GM10266 (cell line): ENCODE results near the gene PITPNM1.
A peak's percentile ranks its signal among the peaks of the same experiment; 100 is the strongest.

Experiments
- DNase-seq: peaks from one replicate; pipeline ENCODE4 v3.0.0; 2012; ENCODE audit errors: extremely low spot score
- TF ChIP-seq, protein P1 (sequence below): IDR thresholded peaks from 2 replicates; pipeline ENCODE4 v1.5.1; 2012; ENCODE audit warnings: mild to moderate bottlenecking, low read depth; ENCODE audit not compliant: control insufficient read depth, insufficient read depth; ENCODE audit errors: missing control alignments

PITPNM1 gene

GRCh38 chr11:67507242-67507863, 2.2 kb upstream of the PITPNM1 start:
- no peak for DNase-seq
- TF ChIP-seq, protein P1, sequence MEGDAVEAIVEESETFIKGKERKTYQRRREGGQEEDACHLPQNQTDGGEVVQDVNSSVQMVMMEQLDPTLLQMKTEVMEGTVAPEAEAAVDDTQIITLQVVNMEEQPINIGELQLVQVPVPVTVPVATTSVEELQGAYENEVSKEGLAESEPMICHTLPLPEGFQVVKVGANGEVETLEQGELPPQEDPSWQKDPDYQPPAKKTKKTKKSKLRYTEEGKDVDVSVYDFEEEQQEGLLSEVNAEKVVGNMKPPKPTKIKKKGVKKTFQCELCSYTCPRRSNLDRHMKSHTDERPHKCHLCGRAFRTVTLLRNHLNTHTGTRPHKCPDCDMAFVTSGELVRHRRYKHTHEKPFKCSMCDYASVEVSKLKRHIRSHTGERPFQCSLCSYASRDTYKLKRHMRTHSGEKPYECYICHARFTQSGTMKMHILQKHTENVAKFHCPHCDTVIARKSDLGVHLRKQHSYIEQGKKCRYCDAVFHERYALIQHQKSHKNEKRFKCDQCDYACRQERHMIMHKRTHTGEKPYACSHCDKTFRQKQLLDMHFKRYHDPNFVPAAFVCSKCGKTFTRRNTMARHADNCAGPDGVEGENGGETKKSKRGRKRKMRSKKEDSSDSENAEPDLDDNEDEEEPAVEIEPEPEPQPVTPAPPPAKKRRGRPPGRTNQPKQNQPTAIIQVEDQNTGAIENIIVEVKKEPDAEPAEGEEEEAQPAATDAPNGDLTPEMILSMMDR: no peak

DNA sequence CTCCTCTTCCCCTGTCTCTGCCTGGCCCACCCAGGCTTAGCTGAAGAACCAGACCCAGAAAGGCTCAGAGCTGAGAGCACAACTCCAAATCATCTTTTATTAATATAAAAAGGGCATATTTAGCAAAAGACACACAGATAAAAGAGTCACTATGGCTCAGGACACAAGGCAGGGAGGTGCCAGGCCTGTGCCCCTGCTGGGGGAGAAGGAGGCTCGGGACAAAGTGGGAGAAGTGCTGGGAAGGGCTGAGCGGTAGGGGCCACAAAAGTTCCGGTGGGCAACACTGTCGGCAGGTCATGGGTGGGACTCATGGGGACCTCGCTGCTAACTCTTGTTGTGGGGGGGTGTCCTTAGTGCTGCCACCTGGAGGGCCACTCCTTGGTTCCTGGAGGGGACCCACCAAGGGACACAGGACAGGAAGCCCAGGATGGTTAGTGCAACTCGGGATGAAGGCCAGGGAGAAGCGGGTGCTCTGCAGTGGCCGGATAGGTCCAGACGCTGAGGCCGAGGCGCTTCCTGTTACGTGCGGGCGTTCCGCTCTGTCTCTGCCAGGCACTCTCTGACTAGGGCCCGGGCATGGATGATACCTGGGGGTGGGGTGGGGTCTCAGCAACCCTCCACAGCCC, 1.4 kb upstream of the PITPNM1 start:
- TF ChIP-seq, protein P1: no peak
- DNase-seq: no peak

GRCh38 chr11:67505605-67506396, 638 bp upstream of the PITPNM1 start:
- DNase-seq: peak; percentile 89
- TF ChIP-seq, protein P1: peak; percentile 98

GRCh38 chr11:67504005-67504949, 886 bp downstream of the PITPNM1 start:
- TF ChIP-seq, protein P1: no peak
- peak; percentile 78 for DNase-seq

GRCh38 chr11:67503119-67504004, 1.8 kb downstream of the PITPNM1 start:
- DNase-seq: no peak
- TF ChIP-seq, protein P1: no peak
